MM.1S (cell line): ENCODE measurements around the gene UIMC1.

ENCODE experiments used
- DNase-seq: peaks from one replicate; pipeline ENCODE4 v3.0.0-alpha.2; 2015
- H2AFZ ChIP-seq: fragments of 300-600 bp; sonication (generic); 2 replicates; pipeline ENCODE4 v1.6.0; 2016; ENCODE audit warnings: antibody characterized with exemption, low read length
- H3F3A ChIP-seq: fragments of 300-600 bp; sonication (generic); 2 replicates; pipeline ENCODE4 v1.6.1; 2016; ENCODE audit warnings: mild to moderate bottlenecking, antibody characterized with exemption, low read length, moderate library complexity, mixed read lengths; ENCODE audit not compliant: insufficient read depth
- H3K27ac ChIP-seq: fragments of 300-600 bp; sonication (generic); 2 replicates; pipeline ENCODE4 v1.5.1; 2016; ENCODE audit warnings: mild to moderate bottlenecking, low read length
- H3K27me3 ChIP-seq: fragments of 300-600 bp; sonication (generic); replicated peaks from 2 replicates; pipeline ENCODE4 v1.6.0; 2016; ENCODE audit warnings: low read length; ENCODE audit not compliant: insufficient read depth
- H3K36me3 ChIP-seq: fragments of 300-600 bp; sonication (generic); replicated peaks from 2 replicates; pipeline ENCODE4 v1.6.1; 2016; ENCODE audit warnings: mild to moderate bottlenecking, low read length, mixed read lengths; ENCODE audit not compliant: insufficient read depth
- H3K4me1 ChIP-seq: fragments of 300-600 bp; sonication (generic); 2 replicates; pipeline ENCODE4 v1.6.1; 2016; ENCODE audit warnings: low read length, mixed read lengths
- H3K4me2 ChIP-seq: fragments of 300-600 bp; sonication (generic); 2 replicates; pipeline ENCODE4 v1.6.0; 2016; ENCODE audit warnings: low read depth, low read length
- H3K4me3 ChIP-seq: fragments of 300-600 bp; sonication (generic); 2 replicates; pipeline ENCODE4 v1.5.1; 2016; ENCODE audit warnings: low read length, mixed read lengths
- H3K79me2 ChIP-seq: fragments of 300-600 bp; sonication (generic); 2 replicates; pipeline ENCODE4 v1.6.1; 2016; ENCODE audit warnings: mixed run types, low read length, mixed read lengths
- H3K9ac ChIP-seq: fragments of 300-600 bp; sonication (generic); 2 replicates; pipeline ENCODE4 v1.6.1; 2016; ENCODE audit warnings: low read length, mixed read lengths
- H3K9me2 ChIP-seq: fragments of 300-600 bp; sonication (generic); replicated peaks from 2 replicates; pipeline ENCODE4 v1.6.1; 2016; ENCODE audit warnings: mild to moderate bottlenecking, low read length, mixed read lengths; ENCODE audit not compliant: insufficient read depth
- H3K9me3 ChIP-seq: fragments of 300-600 bp; sonication (generic); replicated peaks from 2 replicates; pipeline ENCODE4 v1.6.1; 2016; ENCODE audit warnings: mild to moderate bottlenecking, low read length, mixed read lengths; ENCODE audit not compliant: insufficient read depth
- H4K20me1 ChIP-seq: fragments of 300-600 bp; sonication (generic); 2 replicates; pipeline ENCODE4 v1.6.1; 2016; ENCODE audit warnings: mild to moderate bottlenecking, low read length, moderate library complexity, mixed read lengths; ENCODE audit not compliant: insufficient read depth
- CTCF ChIP-seq: fragments of 300-600 bp; sonication (generic); IDR thresholded peaks from 2 replicates; pipeline ENCODE4 v1.5.1; 2016; ENCODE audit warnings: antibody characterized with exemption, low read length, mixed read lengths
- EZH2 ChIP-seq: fragments of 300-600 bp; sonication (generic); optimal IDR thresholded peaks from 2 replicates; pipeline ENCODE3; 2017; ENCODE audit warnings: low read depth, mild to moderate bottlenecking, antibody characterized with exemption, low read length, mixed read lengths
- EZH2phosphoT487 ChIP-seq: fragments of 300-600 bp; sonication (generic); IDR thresholded peaks from 2 replicates; pipeline ENCODE4 v1.6.1; 2018; ENCODE audit warnings: antibody characterized with exemption, low read length

Gene UIMC1

GRCh38 chr5:176934309-176934930 is 72.2 kb downstream of the UIMC1 start:
- H3K36me3 ChIP-seq = peaks cover 4% of the 10 kb centered on the region; the same call in 1 of the 2 replicates
- no peaks in the 10 kb centered on the region for H3K9me3 ChIP-seq
- no peak overlapping the region for H3K27ac ChIP-seq
- H3F3A ChIP-seq = no peaks in the 10 kb centered on the region
- no peaks in the 10 kb centered on the region for H3K27me3 ChIP-seq
- H3K79me2 ChIP-seq = peaks cover 5% of the 10 kb centered on the region; the same call in 1 of the 2 replicates
- no peak overlapping the region for H2AFZ ChIP-seq
- no peaks in the 10 kb centered on the region for H3K4me1 ChIP-seq
- H3K9ac ChIP-seq = no peak overlapping the region
- H3K4me3 ChIP-seq = no peak overlapping the region
- H3K4me2 ChIP-seq = no peak overlapping the region
- no peak for TF ChIP-seq CTCF
- TF ChIP-seq EZH2 = no peak
- no peak for TF ChIP-seq EZH2phosphoT487
- no peak for DNase-seq
- no peaks in the 10 kb centered on the region for H3K9me2 ChIP-seq
- H4K20me1 ChIP-seq = no peaks in the 10 kb centered on the region

GRCh38 chr5:176929654-176930053 is 76.9 kb downstream of the UIMC1 start:
- H3K9me2 ChIP-seq = no peaks in the 10 kb centered on the region
- no peaks in the 10 kb centered on the region for H3K9me3 ChIP-seq
- no peak overlapping the region for H3K4me3 ChIP-seq

GRCh38 chr5:176927562-176927961 is 79.0 kb downstream of the UIMC1 start:
- Histone ChIP-seq H2AFZ (no peak overlapping the region), H3K4me3 (no peak overlapping the region), H4K20me1 (no peaks in the 10 kb centered on the region), H3K79me2 (peaks cover 5% of the 10 kb centered on the region; the same call in 1 of the 2 replicates), H3K27me3 (no peaks in the 10 kb centered on the region), H3K9ac (no peak overlapping the region), H3K4me1 (no peaks in the 10 kb centered on the region), H3K36me3 (peaks cover 4% of the 10 kb centered on the region), H3K9me2 (no peaks in the 10 kb centered on the region), H3K9me3 (no peaks in the 10 kb centered on the region), H3K4me2 (no peak overlapping the region), H3F3A (no peaks in the 10 kb centered on the region), H3K27ac (no peak overlapping the region)
- DNase-seq = no peak
- TF ChIP-seq EZH2 = no peak
- no peak for TF ChIP-seq CTCF
- TF ChIP-seq EZH2phosphoT487 = no peak

More at GRCh38 chr5:176929654-176930053, 76.9 kb downstream of the UIMC1 start:
- TF ChIP-seq EZH2 (no peak), EZH2phosphoT487 (no peak), CTCF (no peak)
- no peaks in the 10 kb centered on the region for H4K20me1 ChIP-seq
- no peak overlapping the region for H3K9ac ChIP-seq
- no peak for DNase-seq
- no peak overlapping the region for H2AFZ ChIP-seq
- no peak overlapping the region for H3K27ac ChIP-seq
- no peaks in the 10 kb centered on the region for H3K27me3 ChIP-seq
- peaks cover 4% of the 10 kb centered on the region; the same call in 1 of the 2 replicates for H3K36me3 ChIP-seq
- no peaks in the 10 kb centered on the region for H3F3A ChIP-seq
- H3K4me2 ChIP-seq = no peak overlapping the region
- H3K4me1 ChIP-seq = no peaks in the 10 kb centered on the region
- H3K79me2 ChIP-seq = peaks cover 5% of the 10 kb centered on the region; the same call in 1 of the 2 replicates
